K562 (cell line): ENCODE data around the gene ATP1A2. TPM values are rescaled to one million over a fixed set of nuclear protein-coding genes. Genes with fewer than 3 reads are reported as not detected.
A peak's percentile ranks its signal among the peaks of the same experiment; 100 is the strongest.

ENCODE experiments used
- CCNT2 ChIP-seq: IDR thresholded peaks from 2 replicates; pipeline ENCODE4 v1.6.1; 2011; ENCODE audit warnings: borderline replicate concordance, low read depth, mild to moderate bottlenecking, moderate library complexity, mixed read lengths, low read length; ENCODE audit not compliant: insufficient read length; ENCODE audit errors: extremely low read depth
- EP400 ChIP-seq: fragments of 450-650 bp; IDR thresholded peaks from 2 replicates; pipeline ENCODE4 v1.6.1; 2017; ENCODE audit warnings: antibody characterized with exemption, mild to moderate bottlenecking, moderate library complexity
- HDGF ChIP-seq: fragments of 450-650 bp; IDR thresholded peaks from 2 replicates; pipeline ENCODE4 v1.6.1; 2016
- HNRNPH1 ChIP-seq: fragments of 200-400 bp; formaldehyde crosslinking; optimal IDR thresholded peaks from 2 replicates; pipeline ENCODE3; 2017; ENCODE audit warnings: low read depth, mild to moderate bottlenecking, low read length, moderate library complexity
- KDM5B ChIP-seq: fragments of 200-600 bp; sonication (generic); IDR thresholded peaks from 2 replicates; pipeline ENCODE4 v1.6.1; 2012; ENCODE audit warnings: low read depth, mild to moderate bottlenecking, moderate library complexity, low read length, control low read depth, inconsistent platforms; ENCODE audit not compliant: insufficient replicate concordance
- L3MBTL2 ChIP-seq: fragments of 450-650 bp; IDR thresholded peaks from 2 replicates; pipeline ENCODE4 v1.6.1; 2016; ENCODE audit warnings: mild to moderate bottlenecking, moderate library complexity
- NR4A1 ChIP-seq, 2 experiments: fragments of 250-450 bp in 1 of 2; fragments of 450-650 bp in 1 of 2; sonication (Bioruptor Pico) in 1 of 2; IDR thresholded peaks; 2 replicates each; pipeline versions ENCODE4 v1.4.0 to v1.6.1; 2016 to 2020; ENCODE audit warnings: mild to moderate bottlenecking in 2 of 2, missing compliant biosample characterization in 1 of 2, missing genetic modification characterization in 1 of 2, moderate library complexity in 1 of 2
- RNF2 ChIP-seq: sonication (generic); IDR thresholded peaks from 2 replicates; pipeline ENCODE4 v1.6.1; 2016
- SRSF9 ChIP-seq: fragments of 200-400 bp; formaldehyde crosslinking; IDR thresholded peaks from 2 replicates; pipeline ENCODE4 v1.6.1; 2017; ENCODE audit warnings: low read depth, low read length, borderline replicate concordance
- TOE1 ChIP-seq, 2 experiments: fragments of 450-650 bp in 1 of 2; sonication (generic) in 1 of 2; formaldehyde crosslinking in 1 of 2; IDR thresholded peaks; 2 replicates each; pipeline versions ENCODE4 v1.7.1 to v1.8.0; 2016 to 2022; ENCODE audit warnings: borderline replicate concordance in 2 of 2, mild to moderate bottlenecking in 2 of 2, antibody characterized with exemption in 1 of 2, inconsistent platforms in 1 of 2, low read depth in 1 of 2, missing genetic modification reagents in 1 of 2, moderate library complexity in 1 of 2
- ZC3H11A ChIP-seq: IDR thresholded peaks from 2 replicates; pipeline ENCODE4 v1.6.1; 2012; ENCODE audit warnings: low read depth, low read length, improper control_type of control experiment
- ZKSCAN3 ChIP-seq: fragments of 250-450 bp; sonication (Bioruptor Pico); IDR thresholded peaks from 2 replicates; pipeline ENCODE4 v1.4.0; 2020
- ZNF316 ChIP-seq: fragments of 450-650 bp; IDR thresholded peaks from 2 replicates; pipeline ENCODE4 v1.6.1; 2016
- ZNF408 ChIP-seq: fragments of 250-450 bp; sonication (Bioruptor Pico); IDR thresholded peaks from 2 replicates; pipeline ENCODE4 v1.4.0; 2020; ENCODE audit warnings: low read depth, mild to moderate bottlenecking, moderate library complexity
- ZNF507 ChIP-seq: conservative IDR thresholded peaks from 2 replicates; pipeline ENCODE4 v1.6.1; 2017; ENCODE audit warnings: missing genetic modification characterization, missing compliant biosample characterization
- ZNF695 ChIP-seq: fragments of 450-650 bp; formaldehyde crosslinking; IDR thresholded peaks from 2 replicates; pipeline ENCODE4 v1.4.0; 2020; ENCODE audit warnings: mild to moderate bottlenecking, moderate library complexity
- polyA plus RNA-seq, 8 experiments: library from polyadenylated mRNA; depleted of rRNA in 4 of 8; stranded (reverse) in 5 of 8; unstranded in 3 of 8; fragments of >200 nt; fragmentation: Nextera tagmentation in 2 of 8; fragmentation: Illumina TruSeq in 1 of 8; extraction: Ambion mirVana in 2 of 8; extraction: Trizol in 1 of 8; gene quantifications; 2 replicates each; pipeline versions ENCODE4 v1.2.1 to v1.2.3, GENCODE V29; 2011 to 2014; ENCODE audit warnings: inconsistent platforms in 1 of 8, missing spikeins in 1 of 8
- total RNA-seq, 7 experiments: library from RNA; depleted of rRNA in 6 of 7; stranded (reverse); fragments of >200 nt in 6 of 7; fragmentation: Illumina TruSeq in 2 of 7; extraction: Trizol in 2 of 7; gene quantifications; 2 replicates each; pipeline versions ENCODE4 v1.2.1 to v1.2.3, GENCODE V29; 2011 to 2021; ENCODE audit warnings: low replicate concordance in 1 of 7
- TF ChIP-seq, protein P1 (sequence below): fragments of 450-650 bp; formaldehyde crosslinking; IDR thresholded peaks from 2 replicates; pipeline ENCODE4 v1.4.0; 2022; ENCODE audit warnings: missing genetic modification characterization
- TF ChIP-seq, protein P2 (sequence below), 2 experiments: IDR thresholded peaks; 2 replicates each; pipeline ENCODE4 v1.6.1; 2012; ENCODE audit warnings: improper control_type of control experiment in 2 of 2, low read depth in 2 of 2, low read length in 2 of 2, borderline replicate concordance in 1 of 2
- TF ChIP-seq, protein P3 (sequence below): sonication (generic); formaldehyde crosslinking; IDR thresholded peaks from 2 replicates; pipeline ENCODE4 v1.8.0; 2022; ENCODE audit warnings: mild to moderate bottlenecking, missing genetic modification reagents, borderline replicate concordance

The ATP1A2 gene
- total and polyA plus RNA-seq, 9 of the 15 experiments (the other 6 are each of a cell fraction or from before 2014, with no cell fraction given): 0.04 to 0.11 (median 0.09) TPM; not detected in 6

DNA sequence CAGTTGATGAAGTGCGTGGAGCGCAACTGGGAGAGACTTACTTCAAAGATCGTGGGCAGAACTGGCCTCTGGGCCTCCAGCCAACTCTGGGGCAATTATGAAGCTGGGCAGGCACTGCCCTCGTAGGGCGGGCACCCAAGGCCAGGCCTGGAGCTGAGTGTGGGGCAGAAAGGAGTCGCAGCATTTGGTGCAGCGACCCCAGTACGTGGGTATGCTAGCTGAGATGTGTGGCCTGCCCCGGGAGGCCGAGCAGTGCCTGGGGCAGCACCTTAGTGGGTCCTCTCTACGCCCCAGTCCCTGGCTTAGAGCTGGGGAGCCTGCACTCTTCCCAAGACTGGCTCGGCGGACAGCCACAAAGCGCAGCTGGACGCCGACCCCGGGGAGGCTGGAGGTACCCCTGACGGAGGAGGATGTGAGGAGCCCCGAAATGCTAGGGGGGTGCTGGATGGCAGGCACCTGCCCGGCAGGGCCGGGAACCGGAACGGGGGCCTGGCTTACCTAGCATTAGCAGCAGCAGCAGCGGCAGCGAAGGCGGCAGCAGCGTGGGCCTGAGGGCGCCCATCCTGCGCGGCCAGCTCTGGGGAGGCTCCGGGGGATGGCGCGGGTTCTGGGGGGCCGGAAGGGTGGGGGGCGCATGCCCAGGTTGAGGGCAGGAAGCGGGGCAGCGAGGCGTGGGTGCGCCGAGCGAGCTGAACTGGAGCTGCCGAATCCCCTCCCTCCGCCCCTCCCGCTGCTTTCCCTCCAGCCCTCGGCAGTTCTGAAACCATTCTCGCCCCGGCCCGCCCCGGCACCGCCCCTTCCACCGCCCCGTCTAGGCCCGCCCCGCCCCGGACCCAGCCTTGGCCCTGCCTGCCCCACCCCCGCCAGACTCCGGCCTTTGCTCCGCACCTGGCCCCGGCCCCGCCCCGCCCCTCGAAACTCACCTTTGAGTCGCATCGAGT is 17.4 kb upstream of the ATP1A2 start, which contains the start of gene IGSF8 (continued):
- TF ChIP-seq ZC3H11A (no peak), HDGF (no peak), CCNT2 (peak; percentile 37), ZNF408 (CRISPR knock-in tag) (no peak), HNRNPH1 (no peak), KDM5B (peak; percentile 26), RNF2 (no peak), NR4A1 (CRISPR knock-in tag; IDR thresholded peaks at IDR 0.05) (no peak), NR4A1 (tag; IDR thresholded peaks at IDR 0.05) (no peak), ZNF695 (no peak), ZNF507 (tag) (no peak), ZNF316 (no peak), ZKSCAN3 (CRISPR knock-in tag) (no peak), TOE1 (IDR thresholded peaks at IDR 0.05; ENCODE audit: borderline replicate concordance) (no peak), TOE1 (CRISPR knock-in tag; IDR thresholded peaks at IDR 0.05; ENCODE audit: borderline replicate concordance, low read depth) (no peak), SRSF9 (no peak), EP400 (no peak), L3MBTL2 (no peak)
- TF ChIP-seq, protein P1, sequence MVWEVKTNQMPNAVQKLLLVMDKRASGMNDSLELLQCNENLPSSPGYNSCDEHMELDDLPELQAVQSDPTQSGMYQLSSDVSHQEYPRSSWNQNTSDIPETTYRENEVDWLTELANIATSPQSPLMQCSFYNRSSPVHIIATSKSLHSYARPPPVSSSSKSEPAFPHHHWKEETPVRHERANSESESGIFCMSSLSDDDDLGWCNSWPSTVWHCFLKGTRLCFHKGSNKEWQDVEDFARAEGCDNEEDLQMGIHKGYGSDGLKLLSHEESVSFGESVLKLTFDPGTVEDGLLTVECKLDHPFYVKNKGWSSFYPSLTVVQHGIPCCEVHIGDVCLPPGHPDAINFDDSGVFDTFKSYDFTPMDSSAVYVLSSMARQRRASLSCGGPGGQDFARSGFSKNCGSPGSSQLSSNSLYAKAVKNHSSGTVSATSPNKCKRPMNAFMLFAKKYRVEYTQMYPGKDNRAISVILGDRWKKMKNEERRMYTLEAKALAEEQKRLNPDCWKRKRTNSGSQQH (CRISPR knock-in tag): no peak
- TF ChIP-seq, protein P2, sequence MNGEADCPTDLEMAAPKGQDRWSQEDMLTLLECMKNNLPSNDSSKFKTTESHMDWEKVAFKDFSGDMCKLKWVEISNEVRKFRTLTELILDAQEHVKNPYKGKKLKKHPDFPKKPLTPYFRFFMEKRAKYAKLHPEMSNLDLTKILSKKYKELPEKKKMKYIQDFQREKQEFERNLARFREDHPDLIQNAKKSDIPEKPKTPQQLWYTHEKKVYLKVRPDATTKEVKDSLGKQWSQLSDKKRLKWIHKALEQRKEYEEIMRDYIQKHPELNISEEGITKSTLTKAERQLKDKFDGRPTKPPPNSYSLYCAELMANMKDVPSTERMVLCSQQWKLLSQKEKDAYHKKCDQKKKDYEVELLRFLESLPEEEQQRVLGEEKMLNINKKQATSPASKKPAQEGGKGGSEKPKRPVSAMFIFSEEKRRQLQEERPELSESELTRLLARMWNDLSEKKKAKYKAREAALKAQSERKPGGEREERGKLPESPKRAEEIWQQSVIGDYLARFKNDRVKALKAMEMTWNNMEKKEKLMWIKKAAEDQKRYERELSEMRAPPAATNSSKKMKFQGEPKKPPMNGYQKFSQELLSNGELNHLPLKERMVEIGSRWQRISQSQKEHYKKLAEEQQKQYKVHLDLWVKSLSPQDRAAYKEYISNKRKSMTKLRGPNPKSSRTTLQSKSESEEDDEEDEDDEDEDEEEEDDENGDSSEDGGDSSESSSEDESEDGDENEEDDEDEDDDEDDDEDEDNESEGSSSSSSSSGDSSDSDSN (IDR thresholded peaks at IDR 0.05; ENCODE audit: borderline replicate concordance in 1 of 2, low read depth in 2 of 2, low read length in 2 of 2): no peak
- TF ChIP-seq, protein P3, sequence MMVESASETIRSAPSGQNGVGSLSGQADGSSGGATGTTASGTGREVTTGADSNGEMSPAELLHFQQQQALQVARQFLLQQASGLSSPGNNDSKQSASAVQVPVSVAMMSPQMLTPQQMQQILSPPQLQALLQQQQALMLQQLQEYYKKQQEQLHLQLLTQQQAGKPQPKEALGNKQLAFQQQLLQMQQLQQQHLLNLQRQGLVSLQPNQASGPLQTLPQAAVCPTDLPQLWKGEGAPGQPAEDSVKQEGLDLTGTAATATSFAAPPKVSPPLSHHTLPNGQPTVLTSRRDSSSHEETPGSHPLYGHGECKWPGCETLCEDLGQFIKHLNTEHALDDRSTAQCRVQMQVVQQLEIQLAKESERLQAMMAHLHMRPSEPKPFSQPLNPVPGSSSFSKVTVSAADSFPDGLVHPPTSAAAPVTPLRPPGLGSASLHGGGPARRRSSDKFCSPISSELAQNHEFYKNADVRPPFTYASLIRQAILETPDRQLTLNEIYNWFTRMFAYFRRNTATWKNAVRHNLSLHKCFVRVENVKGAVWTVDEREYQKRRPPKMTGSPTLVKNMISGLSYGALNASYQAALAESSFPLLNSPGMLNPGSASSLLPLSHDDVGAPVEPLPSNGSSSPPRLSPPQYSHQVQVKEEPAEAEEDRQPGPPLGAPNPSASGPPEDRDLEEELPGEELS (CRISPR knock-in tag): no peak
